ENCODE results near the gene ITPR1.

The ITPR1 gene

GRCh38 chr3:4819746-4820145 lies 326.6 kb downstream of the ITPR1 start:
- DNase-seq = no peak

- DNase-seq = no peak
These were observed 327.4 kb downstream of the ITPR1 start for GRCh38 chr3:4820296-4821121.

- DNase-seq = no peak
These were observed 328.2 kb downstream of the ITPR1 start for GRCh38 chr3:4821338-4821737.

- no peak for DNase-seq
These were observed 328.8 kb downstream of the ITPR1 start for GRCh38 chr3:4821975-4822374.

- DNase-seq = no peak
These were observed 329.4 kb downstream of the ITPR1 start for GRCh38 chr3:4822568-4822967.

- DNase-seq = no peak
These were observed 330.2 kb downstream of the ITPR1 start for GRCh38 chr3:4823385-4823784.

- DNase-seq = peak; percentile 28 to 58
These were observed 331.1 kb downstream of the ITPR1 start for GRCh38 chr3:4823986-4824925.

- DNase-seq = no peak
These were observed 331.8 kb downstream of the ITPR1 start for GRCh38 chr3:4824926-4825325.

- no peak for DNase-seq
These were observed 332.5 kb downstream of the ITPR1 start for GRCh38 chr3:4825436-4826236.

- no peak for DNase-seq
These were observed 333.3 kb downstream of the ITPR1 start for GRCh38 chr3:4826237-4827100.

GRCh38 chr3:4827767-4828166 lies 334.6 kb downstream of the ITPR1 start:
- no peak for DNase-seq

GRCh38 chr3:4828279-4829030 lies 335.3 kb downstream of the ITPR1 start:
- DNase-seq = no peak

- no peak for DNase-seq
These were observed 335.9 kb downstream of the ITPR1 start for GRCh38 chr3:4829031-4829394.

GRCh38 chr3:4830586-4830914 lies 337.4 kb downstream of the ITPR1 start:
- no peak for DNase-seq

GRCh38 chr3:4831580-4831950 lies 338.4 kb downstream of the ITPR1 start:
- no peak for DNase-seq

- no peak for DNase-seq
These were observed 340.3 kb downstream of the ITPR1 start for GRCh38 chr3:4833471-4833870.

GRCh38 chr3:4834403-4834866 lies 341.3 kb downstream of the ITPR1 start:
- DNase-seq = no peak

GRCh38 chr3:4835616-4836043 lies 342.5 kb downstream of the ITPR1 start:
- peak; percentile 55 to 77 for DNase-seq

GRCh38 chr3:4836516-4836915 lies 343.4 kb downstream of the ITPR1 start:
- no peak for DNase-seq

- no peak for DNase-seq
These were observed 344.3 kb downstream of the ITPR1 start for GRCh38 chr3:4837374-4837930.

GRCh38 chr3:4838621-4839022 lies 345.5 kb downstream of the ITPR1 start:
- DNase-seq = no peak
